GM12891 (cell line): ENCODE measurements around the gene ZNF22.

Source experiments
- PAX5 ChIP-seq: IDR thresholded peaks from 2 replicates; pipeline ENCODE4 v1.6.1; 2011; ENCODE audit warnings: low read length, moderate library complexity, mild to moderate bottlenecking; ENCODE audit not compliant: insufficient read depth, severe bottlenecking
- POLR2A ChIP-seq: IDR thresholded peaks from 2 replicates; pipeline ENCODE4 v1.6.1; 2011; ENCODE audit warnings: low read depth, low read length, control low read depth
- POLR2AphosphoS5 ChIP-seq: IDR thresholded peaks from 2 replicates; pipeline ENCODE4 v1.6.1; 2011; ENCODE audit warnings: low read depth, low read length, control low read depth
- POU2F2 ChIP-seq: IDR thresholded peaks from 2 replicates; pipeline ENCODE4 v1.6.1; 2011; ENCODE audit warnings: low read depth, mild to moderate bottlenecking, control low read depth, low read length, moderate library complexity
- SPI1 ChIP-seq: IDR thresholded peaks from 2 replicates; pipeline ENCODE4 v1.6.1; 2011; ENCODE audit warnings: low read depth, low read length, control low read depth
- TAF1 ChIP-seq: IDR thresholded peaks from 2 replicates; pipeline ENCODE4 v1.6.1; 2011; ENCODE audit warnings: low read depth, low read length, control low read depth

DNA sequence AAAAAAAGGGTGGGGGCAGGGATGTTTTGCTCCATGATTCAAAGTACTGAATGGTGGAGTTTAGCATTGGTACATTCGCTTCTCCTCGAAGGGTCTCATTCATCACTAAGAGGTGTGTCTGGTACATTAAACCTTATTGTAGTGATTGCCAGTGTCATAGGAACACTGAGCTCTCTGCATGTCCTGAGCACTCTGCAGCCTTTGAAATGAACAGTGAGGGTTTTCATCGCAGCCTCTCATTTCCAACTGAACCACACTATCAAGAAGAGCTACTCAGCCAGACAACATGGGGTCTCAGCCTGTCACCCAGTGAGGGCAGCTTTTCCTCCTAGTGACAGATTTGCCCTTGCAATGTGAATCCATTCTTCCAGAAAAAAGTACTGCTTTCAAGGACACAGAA lies 14.5 kb upstream of the ZNF22 start:
- TF ChIP-seq POLR2A (no peak), POLR2AphosphoS5 (no peak), TAF1 (no peak), SPI1 (no peak), PAX5 (no peak), POU2F2 (no peak)
